ENCODE results near the gene ZNF865.

GRCh38 chr19:55591555-55591954 is 13.9 kb upstream of the ZNF865 start:
- TF ChIP-seq TAF1 (IDR thresholded peaks at IDR 0.05; ENCODE audit: borderline replicate concordance, insufficient read depth, low read length) (no peak), FOXP2 (optimal IDR thresholded peaks at IDR 0.05; ENCODE audit: borderline replicate concordance, extremely low read depth, extremely low read length, insufficient read depth) (no peak), REST (IDR thresholded peaks at IDR 0.05; ENCODE audit: insufficient read depth in 1 of 2, low read depth in 2 of 2, low read length in 2 of 2) (no peak), POLR2AphosphoS5 (IDR thresholded peaks at IDR 0.05; ENCODE audit: low read depth, low read length) (no peak)

All from PFSK-1 (cell line).